Measurements from ENCODE around the gene IFIT3.

GRCh38 chr10:89338713-89339112 is 10.9 kb downstream of the IFIT3 start:
- no peak for TF ChIP-seq CTCF (IDR thresholded peaks at IDR 0.05; ENCODE audit: low read length)
- TF ChIP-seq EZH2 (optimal IDR thresholded peaks at IDR 0.05; ENCODE audit: low read depth, low read length) = no peak

Data from MM.1S (cell line).